Calu3 (cell line): ENCODE measurements around the gene JAZF1. TPM values are rescaled to one million over a fixed set of nuclear protein-coding genes. Genes with fewer than 3 reads are reported as not detected.

Experiments used
- BruUV-seq: library from RNA; stranded (reverse); fragments of 400-500 nt; replicated peaks from 2 replicates; lab custom pipeline; 2021; lab: Mats Ljungman, UMichigan
- CTCF ChIA-PET: fragments of 300-600 bp; sonication (Branson Sonifier 250); formaldehyde crosslinking; loops from one replicate; lab custom pipeline; 2022; ENCODE audit warnings: antibody characterized with exemption; lab: Charles Lee
- DNase-seq: peaks from one replicate; pipeline ENCODE4 v3.0.0; 2022
- H3K27ac Mint-ChIP-seq: one replicate; pipeline ENCODE4 v1.8.0; 2022; ENCODE audit warnings: mixed read lengths; ENCODE audit not compliant: unreplicated experiment
- H3K27me3 Mint-ChIP-seq: one replicate; pipeline ENCODE4 v1.8.0; 2022; ENCODE audit warnings: mixed read lengths; ENCODE audit not compliant: unreplicated experiment
- H3K36me3 Mint-ChIP-seq: one replicate; pipeline ENCODE4 v1.8.0; 2022; ENCODE audit warnings: mild to moderate bottlenecking, moderate library complexity, mixed read lengths; ENCODE audit not compliant: insufficient read depth, unreplicated experiment
- H3K4me1 Mint-ChIP-seq: one replicate; pipeline ENCODE4 v1.8.0; 2022; ENCODE audit warnings: mild to moderate bottlenecking, low read depth, mixed read lengths; ENCODE audit not compliant: unreplicated experiment
- H3K4me3 Mint-ChIP-seq: one replicate; pipeline ENCODE4 v1.8.0; 2022; ENCODE audit warnings: mild to moderate bottlenecking, low read depth, moderate library complexity, mixed read lengths; ENCODE audit not compliant: unreplicated experiment
- H3K9me3 Mint-ChIP-seq: one replicate; pipeline ENCODE4 v1.8.0; 2022; ENCODE audit warnings: low read depth, mixed read lengths; ENCODE audit not compliant: unreplicated experiment
- CTCF ChIP-seq: fragments of 200-600 bp; IDR thresholded peaks from one replicate; pipeline ENCODE4 v1.8.0; 2022; ENCODE audit warnings: antibody characterized with exemption; ENCODE audit not compliant: unreplicated experiment
- intact Hi-C: fragments of 100-400 bp; cut with micrococcal nuclease; formaldehyde crosslinking; loops from one replicate; pipeline ENCODE4 v1.10.0; 2022; ENCODE audit not compliant: unreplicated experiment
- total RNA-seq: library from RNA; stranded (reverse); gene quantifications from 2 replicates; pipeline ENCODE4 v1.2.3, GENCODE V29; 2022

Gene JAZF1
- total RNA-seq, 1 experiment from 2014 or later = 10.7 TPM

GRCh38 chr7:27840313-27840712 lies 340.3 kb downstream of the JAZF1 start:
- intact Hi-C loops = no loop called here
- TF ChIP-seq CTCF = no peak
- no peak for DNase-seq
- no peaks in the 10 kb centered on the region for H3K4me1 Mint-ChIP-seq
- BruUV-seq = no TSS peak
- no peaks in the 10 kb centered on the region for H3K9me3 Mint-ChIP-seq
- no peak overlapping the region for H3K27ac Mint-ChIP-seq
- no peak overlapping the region for H3K4me3 Mint-ChIP-seq
- CTCF ChIA-PET = interaction anchor here (0.6 kb wide), 2 partner anchors 9 to 155 kb away, joined by 3 to 4 read pairs; no protein-coding TSS in a partner anchor
- H3K27me3 Mint-ChIP-seq = no peaks in the 10 kb centered on the region
- peaks cover 20% of the 10 kb centered on the region for H3K36me3 Mint-ChIP-seq

GRCh38 chr7:27839099-27839498 lies 341.5 kb downstream of the JAZF1 start:
- CTCF ChIA-PET = interaction anchor here (1.4 kb wide), 1 partner anchor 257 kb away, joined by 3 read pairs; no protein-coding TSS in a partner anchor
- BruUV-seq = no TSS peak
- Mint-ChIP-seq H3K9me3 (no peaks in the 10 kb centered on the region), H3K27ac (no peak overlapping the region), H3K4me1 (no peaks in the 10 kb centered on the region), H3K36me3 (peaks cover 20% of the 10 kb centered on the region), H3K27me3 (no peaks in the 10 kb centered on the region), H3K4me3 (no peak overlapping the region)
- no peak for DNase-seq
- no peak for TF ChIP-seq CTCF
- intact Hi-C loops = loop anchor here (10.0 kb wide), 1 partner anchor 186 kb away; no protein-coding TSS in a partner anchor

- intact Hi-C loops = loop anchor here (10.0 kb wide), 1 partner anchor 188 kb away; no protein-coding TSS in a partner anchor
- no peak for DNase-seq
- Mint-ChIP-seq H3K4me3 (no peak overlapping the region), H3K27ac (no peak overlapping the region), H3K27me3 (no peaks in the 10 kb centered on the region), H3K9me3 (no peaks in the 10 kb centered on the region), H3K4me1 (no peaks in the 10 kb centered on the region), H3K36me3 (peaks cover 20% of the 10 kb centered on the region)
- no TSS peak for BruUV-seq
- CTCF ChIA-PET = no interaction called here
- no peak for TF ChIP-seq CTCF
These were observed 344.1 kb downstream of the JAZF1 start for GRCh38 chr7:27836536-27836935.

- TF ChIP-seq CTCF = no peak
- H3K27ac Mint-ChIP-seq = no peak overlapping the region
- H3K4me1 Mint-ChIP-seq = no peaks in the 10 kb centered on the region
- H3K9me3 Mint-ChIP-seq = no peaks in the 10 kb centered on the region
- no TSS peak for BruUV-seq
- no peaks in the 10 kb centered on the region for H3K27me3 Mint-ChIP-seq
- no peak for DNase-seq
- CTCF ChIA-PET = no interaction called here
- H3K4me3 Mint-ChIP-seq = no peak overlapping the region
- intact Hi-C loops = loop anchor here (10.0 kb wide), 1 partner anchor 189 kb away; no protein-coding TSS in a partner anchor
- H3K36me3 Mint-ChIP-seq = peaks cover 20% of the 10 kb centered on the region
These were observed 345.2 kb downstream of the JAZF1 start for GRCh38 chr7:27835376-27835775.
